SK-N-MC (cell line): ENCODE results near the gene ATP6AP2.

Experiments
- DNase-seq: peaks from one replicate; pipeline ENCODE4 v3.0.0-alpha.2; 2011; ENCODE audit warnings: low read depth, low spot score
- H3K27ac ChIP-seq: fragments of 200-600 bp; sonication (generic); 2 replicates; pipeline ENCODE4 v1.5.1; 2016; ENCODE audit warnings: mixed run types
- H3K36me3 ChIP-seq: fragments of 200-600 bp; sonication (generic); 2 replicates; pipeline ENCODE4 v1.6.1; 2017; ENCODE audit warnings: antibody characterized with exemption, low read length, mixed read lengths; ENCODE audit not compliant: insufficient read depth
- H3K4me3 ChIP-seq: fragments of 200-600 bp; sonication (generic); 2 replicates; pipeline ENCODE4 v1.5.1; 2016
- H3K9ac ChIP-seq: fragments of 200-600 bp; sonication (generic); 2 replicates; pipeline ENCODE4 v1.8.0; 2017; ENCODE audit warnings: mixed run types, mixed read lengths; ENCODE audit not compliant: insufficient read length
- H3K9me3 ChIP-seq: fragments of 200-600 bp; sonication (generic); 2 replicates; pipeline ENCODE4 v1.6.1; 2017; ENCODE audit warnings: low read depth, mild to moderate bottlenecking, antibody characterized with exemption, low read length, moderate library complexity, mixed read lengths
- EZH2 ChIP-seq: fragments of 200-600 bp; sonication (generic); IDR thresholded peaks from one replicate; pipeline ENCODE4 v1.6.1; 2017; ENCODE audit warnings: antibody characterized with exemption
- FOXP2 ChIP-seq: optimal IDR thresholded peaks from 2 replicates; pipeline ENCODE3; 2011; ENCODE audit warnings: mild to moderate bottlenecking, moderate library complexity; ENCODE audit not compliant: insufficient read depth; ENCODE audit errors: extremely low read length, control extremely low read depth
- POLR2AphosphoS5 ChIP-seq: IDR thresholded peaks from 2 replicates; pipeline ENCODE4 v1.6.1; 2012; ENCODE audit warnings: mild to moderate bottlenecking, low read depth, low read length, borderline replicate concordance

ATP6AP2 gene

GRCh38 chrX:40580537-40581335 lies at the start of gene ATP6AP2:
Gene ATP6AP2 (plus strand): TSS chrX:40580970. CDS start chrX:40581066, 96 bp downstream.
- peak within 1 kb of the TSS; percentile 80 for H3K4me3 ChIP-seq
- no peaks in the 10 kb centered on the region for H3K9me3 ChIP-seq
- DNase-seq, result peak; percentile 76
- H3K9ac ChIP-seq, result peak within 1 kb of the TSS; percentile 71
- no peaks in the 10 kb centered on the region for H3K36me3 ChIP-seq
- no peak within 1 kb of the TSS for H3K27ac ChIP-seq
- TF ChIP-seq POLR2AphosphoS5, result peak; percentile 70
- no peak for TF ChIP-seq EZH2
- TF ChIP-seq FOXP2, result no peak

GRCh38 chrX:40531056-40531826 lies 49.5 kb upstream of the ATP6AP2 start:
- H3K36me3 ChIP-seq, result no peaks in the 10 kb centered on the region
- no peak overlapping the region for H3K9ac ChIP-seq
- DNase-seq, result no peak
- no peak overlapping the region for H3K4me3 ChIP-seq
- H3K9me3 ChIP-seq, result no peaks in the 10 kb centered on the region
- H3K27ac ChIP-seq, result no peak overlapping the region
- TF ChIP-seq POLR2AphosphoS5 (no peak), FOXP2 (no peak), EZH2 (no peak)

- H3K9ac ChIP-seq, result no peak overlapping the region
- no peaks in the 10 kb centered on the region for H3K9me3 ChIP-seq
- DNase-seq, result no peak
- no peak overlapping the region for H3K4me3 ChIP-seq
- no peaks in the 10 kb centered on the region for H3K36me3 ChIP-seq
- no peak overlapping the region for H3K27ac ChIP-seq
- TF ChIP-seq POLR2AphosphoS5 (no peak), EZH2 (no peak), FOXP2 (no peak)
These were observed 43.5 kb upstream of the ATP6AP2 start for GRCh38 chrX:40537310-40537709.

GRCh38 chrX:40538406-40538805 lies 42.4 kb upstream of the ATP6AP2 start:
- Histone ChIP-seq H3K4me3 (no peak overlapping the region), H3K9me3 (no peaks in the 10 kb centered on the region), H3K27ac (no peak overlapping the region), H3K36me3 (no peaks in the 10 kb centered on the region), H3K9ac (no peak overlapping the region)
- no peak for DNase-seq
- no peak for TF ChIP-seq POLR2AphosphoS5
- no peak for TF ChIP-seq FOXP2
- no peak for TF ChIP-seq EZH2

GRCh38 chrX:40539214-40540142 lies 41.3 kb upstream of the ATP6AP2 start:
- H3K27ac ChIP-seq, result no peak overlapping the region
- DNase-seq, result no peak
- no peaks in the 10 kb centered on the region for H3K36me3 ChIP-seq
- no peak for TF ChIP-seq FOXP2
- no peak for TF ChIP-seq EZH2
- TF ChIP-seq POLR2AphosphoS5, result no peak
- H3K4me3 ChIP-seq, result no peak overlapping the region
- H3K9ac ChIP-seq, result no peak overlapping the region
- H3K9me3 ChIP-seq, result no peaks in the 10 kb centered on the region

GRCh38 chrX:40542208-40542607 lies 38.6 kb upstream of the ATP6AP2 start:
- DNase-seq, result no peak
- Histone ChIP-seq H3K4me3 (no peak overlapping the region), H3K9me3 (no peaks in the 10 kb centered on the region), H3K9ac (no peak overlapping the region), H3K27ac (no peak overlapping the region), H3K36me3 (no peaks in the 10 kb centered on the region)
- TF ChIP-seq FOXP2 (no peak), POLR2AphosphoS5 (no peak), EZH2 (no peak)

GRCh38 chrX:40542972-40543371 lies 37.8 kb upstream of the ATP6AP2 start:
- Histone ChIP-seq H3K9ac (no peak overlapping the region), H3K9me3 (no peaks in the 10 kb centered on the region), H3K4me3 (no peak overlapping the region), H3K36me3 (no peaks in the 10 kb centered on the region), H3K27ac (no peak overlapping the region)
- TF ChIP-seq FOXP2 (no peak), EZH2 (no peak), POLR2AphosphoS5 (no peak)
- no peak for DNase-seq
